ENCODE results near the gene ZNF714. TPM values are rescaled to one million over a fixed set of nuclear protein-coding genes. Genes with fewer than 3 reads are reported as not detected.

ZNF714 gene
- total and polyA plus RNA-seq, 8 donors, result 1.1 to 22.4 (median 2.7) TPM

DNA sequence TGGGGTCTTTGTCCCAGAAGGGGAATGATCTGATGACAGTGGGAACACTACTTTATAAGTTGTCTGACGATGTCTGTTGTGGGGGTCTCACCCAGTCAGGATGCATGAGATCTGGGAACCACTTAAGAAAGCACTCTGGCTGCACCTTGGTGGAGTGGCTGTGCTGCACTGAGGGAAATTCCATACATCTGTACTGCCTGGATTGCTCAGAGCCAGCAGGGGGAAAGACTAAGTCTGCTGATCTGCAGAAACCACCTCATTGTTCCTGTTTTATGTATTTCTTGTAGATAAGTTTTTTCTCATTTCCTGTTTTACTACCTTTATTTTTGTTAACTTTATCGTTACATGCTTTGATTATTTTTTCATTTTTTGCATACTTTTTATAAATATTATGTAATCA is 34.3 kb upstream of the ZNF714 start:
- Histone ChIP-seq H3K9me3 (peaks cover 0 to 79% (median 54%) of the 10 kb centered on the region in 4 donors), H3K27ac (no peak overlapping the region), H3K36me3 (peaks cover 13 to 89% (median 80%) of the 10 kb centered on the region in 4 donors), H3K4me1 (no peaks in the 10 kb centered on the region), H3K27me3 (no peaks in the 10 kb centered on the region), H3K4me3 (no peak overlapping the region)
- DNase-seq, result no peak
- 93 to 100% (median 96%) methylated on average over 2 of the region's 2 CpGs for WGBS, 5 donors
- intact Hi-C loops (cut with DNase I; ENCODE audit: low total_unique reads), result no loop called here
- TF ChIP-seq, protein P1, sequence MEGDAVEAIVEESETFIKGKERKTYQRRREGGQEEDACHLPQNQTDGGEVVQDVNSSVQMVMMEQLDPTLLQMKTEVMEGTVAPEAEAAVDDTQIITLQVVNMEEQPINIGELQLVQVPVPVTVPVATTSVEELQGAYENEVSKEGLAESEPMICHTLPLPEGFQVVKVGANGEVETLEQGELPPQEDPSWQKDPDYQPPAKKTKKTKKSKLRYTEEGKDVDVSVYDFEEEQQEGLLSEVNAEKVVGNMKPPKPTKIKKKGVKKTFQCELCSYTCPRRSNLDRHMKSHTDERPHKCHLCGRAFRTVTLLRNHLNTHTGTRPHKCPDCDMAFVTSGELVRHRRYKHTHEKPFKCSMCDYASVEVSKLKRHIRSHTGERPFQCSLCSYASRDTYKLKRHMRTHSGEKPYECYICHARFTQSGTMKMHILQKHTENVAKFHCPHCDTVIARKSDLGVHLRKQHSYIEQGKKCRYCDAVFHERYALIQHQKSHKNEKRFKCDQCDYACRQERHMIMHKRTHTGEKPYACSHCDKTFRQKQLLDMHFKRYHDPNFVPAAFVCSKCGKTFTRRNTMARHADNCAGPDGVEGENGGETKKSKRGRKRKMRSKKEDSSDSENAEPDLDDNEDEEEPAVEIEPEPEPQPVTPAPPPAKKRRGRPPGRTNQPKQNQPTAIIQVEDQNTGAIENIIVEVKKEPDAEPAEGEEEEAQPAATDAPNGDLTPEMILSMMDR (IDR thresholded peaks at IDR 0.05), result no peak
- TF ChIP-seq POLR2AphosphoS5 (IDR thresholded peaks at IDR 0.05) (no peak), EP300 (IDR thresholded peaks at IDR 0.05) (no peak), POLR2A (IDR thresholded peaks at IDR 0.05) (no peak)

DNA sequence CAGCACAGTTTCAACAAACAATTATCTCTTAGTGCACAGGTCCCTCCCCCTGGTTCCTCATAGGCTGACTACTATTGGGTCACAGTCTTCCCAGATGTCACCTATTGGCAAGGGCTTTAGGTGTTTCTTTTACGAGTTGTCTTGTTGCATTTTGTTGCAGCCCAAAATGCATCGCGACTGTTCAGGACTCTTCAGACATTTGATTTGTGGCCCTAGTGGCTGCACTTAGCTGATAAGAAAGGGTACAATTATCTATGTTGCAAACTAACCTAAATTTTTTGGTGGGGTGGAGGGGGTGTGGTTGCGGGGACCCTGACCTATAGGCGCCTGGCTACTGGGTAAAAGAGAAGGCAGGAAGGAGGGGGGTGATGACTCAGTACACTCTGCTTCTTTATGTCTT is 29.1 kb upstream of the ZNF714 start:
- Histone ChIP-seq H3K27me3 (no peaks in the 10 kb centered on the region), H3K27ac (no peak overlapping the region), H3K36me3 (peaks cover 43 to 90% (median 87%) of the 10 kb centered on the region in 4 donors), H3K4me1 (no peaks in the 10 kb centered on the region), H3K4me3 (no peak overlapping the region), H3K9me3 (peaks cover 8 to 85% (median 43%) of the 10 kb centered on the region in 4 donors)
- intact Hi-C loops (cut with DNase I; ENCODE audit: low total_unique reads), result no loop called here
- DNase-seq, result no peak
- WGBS, 5 donors, result 97 to 99% (median 98%) methylated on average over 5 of the region's 5 CpGs
- TF ChIP-seq POLR2AphosphoS5 (IDR thresholded peaks at IDR 0.05), result no peak
- TF ChIP-seq, protein P1 (IDR thresholded peaks at IDR 0.05), result no peak
- no peak for TF ChIP-seq EP300 (IDR thresholded peaks at IDR 0.05)
- TF ChIP-seq POLR2A (IDR thresholded peaks at IDR 0.05), result no peak

DNA sequence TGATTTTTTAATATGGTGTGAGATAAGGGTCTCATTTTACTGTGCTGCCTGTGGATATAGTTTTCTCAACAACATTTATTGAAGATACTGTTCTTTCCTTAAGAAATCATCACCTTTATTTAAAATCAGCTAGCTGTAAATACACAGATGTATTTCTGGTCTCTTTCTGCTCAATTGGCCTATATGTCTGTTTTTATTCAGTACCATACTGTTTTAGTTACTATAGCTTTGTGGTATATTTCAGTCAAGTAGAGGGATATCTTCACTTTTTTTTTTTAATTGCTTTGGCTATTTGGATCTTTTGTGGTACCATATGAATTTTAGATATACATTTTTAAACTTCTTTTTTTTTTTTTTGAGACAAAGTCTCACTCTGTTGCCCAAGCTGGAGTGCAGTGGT is 16.7 kb upstream of the ZNF714 start:
- Histone ChIP-seq H3K4me3 (no peak overlapping the region), H3K9me3 (peaks cover 0 to 54% (median 29%) of the 10 kb centered on the region in 4 donors), H3K4me1 (no peaks in the 10 kb centered on the region), H3K27ac (no peak overlapping the region), H3K27me3 (no peaks in the 10 kb centered on the region), H3K36me3 (peaks cover 0 to 48% (median 29%) of the 10 kb centered on the region in 4 donors)
- DNase-seq, result no peak
- intact Hi-C loops (cut with DNase I; ENCODE audit: low total_unique reads), result no loop called here
- no peak for TF ChIP-seq POLR2A (IDR thresholded peaks at IDR 0.05)
- TF ChIP-seq, protein P1 (IDR thresholded peaks at IDR 0.05), result no peak
- no peak for TF ChIP-seq POLR2AphosphoS5 (IDR thresholded peaks at IDR 0.05)
- no peak for TF ChIP-seq EP300 (IDR thresholded peaks at IDR 0.05)

DNA sequence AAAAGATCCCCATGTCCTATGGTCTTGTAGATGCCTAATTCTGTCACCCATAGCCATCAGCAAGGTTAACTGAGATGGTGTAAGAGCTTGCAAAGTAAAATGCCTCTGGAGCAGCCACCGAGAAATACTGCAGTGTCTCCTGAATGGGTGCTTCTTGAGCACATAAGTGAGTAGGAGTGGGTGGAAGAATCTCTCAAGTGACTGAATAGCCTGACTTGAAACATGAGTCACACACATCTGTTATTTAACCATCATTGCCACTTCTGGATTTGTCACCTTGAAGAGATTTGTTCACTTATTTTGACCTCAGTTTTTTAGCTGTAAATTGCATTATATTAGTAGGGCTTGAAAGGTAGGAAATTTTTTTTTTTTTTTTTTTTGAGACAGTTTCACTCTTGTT is 2.3 kb downstream of the ZNF714 start:
- H3K9me3 ChIP-seq, result no peaks in the 10 kb centered on the region
- no peak overlapping the region for H3K4me3 ChIP-seq
- no peak overlapping the region for H3K27ac ChIP-seq
- WGBS, 5 donors, result 75 to 100% (median 92%) methylated on average over 1 of the region's 1 CpG
- no peaks in the 10 kb centered on the region for H3K36me3 ChIP-seq
- H3K27me3 ChIP-seq, result no peaks in the 10 kb centered on the region
- intact Hi-C loops (cut with DNase I; ENCODE audit: low total_unique reads), result no loop called here
- H3K4me1 ChIP-seq, result peaks cover 0 to 16% (median 10%) of the 10 kb centered on the region in 4 donors
- DNase-seq, result no peak
- TF ChIP-seq EP300 (IDR thresholded peaks at IDR 0.05) (no peak), POLR2AphosphoS5 (IDR thresholded peaks at IDR 0.05) (no peak), POLR2A (IDR thresholded peaks at IDR 0.05) (no peak)
- TF ChIP-seq, protein P1 (IDR thresholded peaks at IDR 0.05), result no peak
